AG09309 (cell line): ENCODE results near the gene SMAD3.
"Not testable (repeated sequence)": the region's sequence is repeated elsewhere in the genome, so short reads cannot be mapped to it uniquely, and the experiment has no call there.

Experiments used
- DNase-seq: peaks from one replicate; pipeline ENCODE4 v3.0.0-alpha.2; 2010; ENCODE audit warnings: low read depth
- H3K4me3 ChIP-seq: 2 replicates; pipeline ENCODE4 v1.5.1; 2011; ENCODE audit warnings: mild to moderate bottlenecking, low read depth, low read length, moderate library complexity; ENCODE audit not compliant: control insufficient read depth
- CTCF ChIP-seq: IDR thresholded peaks from 2 replicates; pipeline ENCODE4 v1.5.1; 2011; ENCODE audit warnings: mild to moderate bottlenecking, low read depth, low read length, inconsistent platforms; ENCODE audit not compliant: insufficient read depth, control insufficient read depth; ENCODE audit errors: missing control alignments

SMAD3 gene

GRCh38 chr15:67026610-67026967 lies 38.8 kb upstream of the SMAD3 start:
- no peak for TF ChIP-seq CTCF
- DNase-seq, result no peak
- no peak overlapping the region for H3K4me3 ChIP-seq

DNA sequence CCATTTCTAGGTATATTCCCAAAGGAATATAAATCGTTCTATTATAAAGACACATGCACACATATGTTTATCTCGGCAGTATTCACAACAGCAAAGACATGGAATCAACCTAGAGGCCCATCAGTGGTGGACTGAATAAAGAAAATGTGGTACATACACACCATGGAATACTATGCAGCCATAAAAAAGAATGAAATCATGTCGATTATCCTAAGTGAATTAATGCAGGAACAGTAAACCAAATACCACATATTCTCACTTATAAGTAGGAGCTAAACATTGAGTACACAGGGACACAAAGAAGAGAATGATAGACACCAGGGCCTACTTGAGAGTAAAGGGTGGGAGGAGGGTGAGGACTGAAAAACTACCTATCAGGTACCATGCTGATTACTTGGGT lies 37.0 kb upstream of the SMAD3 start:
- H3K4me3 ChIP-seq, DNase-seq: not testable (repeated sequence)

DNA sequence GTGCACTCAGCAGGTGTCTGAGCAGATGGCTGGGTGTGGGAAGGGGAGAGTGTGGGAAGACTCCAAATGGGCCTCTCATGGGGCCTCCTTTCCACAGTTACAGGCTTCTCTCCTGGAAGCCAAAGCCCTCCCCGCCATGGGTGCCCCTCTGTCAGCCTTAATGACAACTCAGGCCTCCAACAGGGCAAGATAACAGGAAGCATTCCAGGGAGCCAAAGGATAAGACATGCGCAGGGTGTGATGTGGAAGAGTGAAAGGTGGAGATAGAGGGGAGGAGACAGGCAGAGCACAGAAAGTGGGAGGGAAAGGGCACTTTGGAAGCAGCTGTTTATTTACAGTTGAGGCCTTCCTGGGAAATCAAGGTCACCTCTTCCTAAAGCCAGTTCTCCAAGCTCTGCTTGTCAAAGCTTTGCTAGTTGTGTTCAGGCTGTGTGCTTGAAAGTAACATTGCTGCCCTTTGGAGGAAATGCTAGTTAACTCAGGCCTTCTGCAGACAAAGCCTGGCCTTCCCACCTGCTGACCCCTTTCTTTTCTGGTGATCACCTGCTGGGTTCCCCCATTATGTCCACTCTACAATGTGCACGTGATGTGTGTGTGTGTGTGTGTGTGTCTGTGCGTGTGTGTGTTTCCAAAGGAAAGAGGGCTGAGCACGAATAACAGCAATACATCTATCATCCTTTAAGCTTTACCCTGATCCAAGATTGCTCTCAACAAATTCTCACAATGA lies 35.2 kb upstream of the SMAD3 start:
- TF ChIP-seq CTCF, result no peak
- DNase-seq, result no peak
- H3K4me3 ChIP-seq, result no peak overlapping the region

DNA sequence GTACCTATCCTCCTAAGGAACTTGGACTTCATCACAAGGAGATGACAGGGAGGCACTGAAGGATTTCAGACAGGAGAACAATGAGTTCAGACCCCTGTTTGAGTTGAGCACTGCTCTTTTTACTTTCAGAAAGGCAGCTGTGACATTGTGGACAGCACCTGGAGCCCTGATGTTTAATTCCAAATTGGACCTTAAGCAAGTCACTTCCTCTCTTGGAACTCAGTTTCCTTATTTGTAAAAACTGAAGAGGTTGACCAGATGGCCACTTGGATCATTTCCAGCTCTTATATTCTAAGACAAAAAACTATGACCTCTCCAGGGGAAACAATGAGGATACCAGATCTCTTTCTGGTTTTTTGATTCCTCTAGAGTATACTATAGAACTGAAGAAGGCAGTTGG lies 34.1 kb upstream of the SMAD3 start:
- TF ChIP-seq CTCF, result no peak
- no peak overlapping the region for H3K4me3 ChIP-seq
- DNase-seq, result no peak

GRCh38 chr15:67032608-67033007 lies 32.8 kb upstream of the SMAD3 start:
- no peak for DNase-seq
- no peak overlapping the region for H3K4me3 ChIP-seq
- no peak for TF ChIP-seq CTCF

- no peak for DNase-seq
- H3K4me3 ChIP-seq, result no peak overlapping the region
- no peak for TF ChIP-seq CTCF
Measured at GRCh38 chr15:67033012-67033411, 32.4 kb upstream of the SMAD3 start.

DNA sequence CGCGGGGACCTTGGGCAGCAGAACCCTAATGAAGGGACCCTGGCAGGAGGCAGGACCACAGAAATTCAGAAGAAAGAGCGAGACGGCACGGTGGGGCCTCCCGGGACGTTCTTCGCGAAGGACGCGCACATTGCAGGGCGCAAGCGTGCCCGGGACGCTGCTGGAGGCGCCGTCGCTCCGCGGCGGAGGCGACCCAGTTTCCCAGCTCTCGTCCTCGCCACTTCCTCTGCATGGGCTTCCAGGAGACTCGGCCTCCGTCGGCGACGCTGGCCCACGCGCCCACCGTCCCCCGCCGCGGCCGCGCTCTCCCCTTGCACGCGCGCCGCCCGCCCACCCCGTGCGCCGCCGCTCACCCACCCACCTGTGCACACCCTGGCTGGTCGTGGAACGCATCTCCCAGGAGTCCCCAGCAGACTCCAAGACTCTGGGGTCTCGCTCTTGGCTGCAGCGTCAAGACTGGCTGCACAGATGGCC lies 31.8 kb upstream of the SMAD3 start:
- H3K4me3 ChIP-seq, result no peak overlapping the region
- no peak for DNase-seq
- TF ChIP-seq CTCF, result no peak
